ENCODE measurements around the gene ARMC10.
A peak's percentile ranks its signal among the peaks of the same experiment; 100 is the strongest.
"Not testable (repeated sequence)": the region's sequence is repeated elsewhere in the genome, so short reads cannot be mapped to it uniquely, and the experiment has no call there.

Gene ARMC10

DNA sequence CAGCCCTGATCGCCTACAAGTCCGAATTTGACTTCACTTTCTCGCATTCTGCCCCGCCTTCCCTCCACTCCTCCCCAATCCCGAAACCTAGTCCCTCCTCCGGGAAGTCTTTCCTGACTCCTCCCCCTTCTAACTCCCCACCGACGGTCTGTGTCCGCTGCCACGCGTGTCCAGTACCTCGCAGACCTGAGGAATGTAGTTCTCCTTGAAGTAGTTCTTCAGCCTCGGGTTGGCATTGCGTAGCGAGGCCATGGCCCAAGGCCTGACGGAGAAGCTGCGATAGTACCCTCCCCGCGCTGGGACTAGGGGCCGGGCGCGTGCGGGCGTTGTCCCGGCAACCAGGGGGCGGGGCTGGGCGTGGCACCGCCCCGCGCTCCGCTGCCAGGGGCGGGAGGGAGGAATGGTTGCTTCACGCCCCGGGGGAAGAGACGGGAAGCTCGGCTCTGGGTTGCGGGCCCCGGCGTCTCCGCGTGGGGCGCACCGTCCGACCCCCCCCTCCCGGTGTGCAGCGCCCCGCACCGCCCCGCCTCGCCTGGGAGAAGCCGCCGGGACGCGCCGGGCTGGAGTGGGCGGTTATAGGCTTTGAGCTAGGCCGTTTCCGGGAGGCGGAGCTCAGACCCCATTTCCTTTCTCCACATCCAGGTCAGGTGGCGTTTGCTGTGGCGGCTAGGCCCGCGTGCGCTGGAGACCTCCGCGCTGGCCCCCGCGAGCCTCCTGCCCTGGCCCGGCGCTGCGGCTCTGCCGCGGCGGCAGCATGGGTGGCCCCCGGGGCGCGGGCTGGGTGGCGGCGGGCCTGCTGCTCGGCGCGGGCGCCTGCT, at the start of gene ARMC10, which contains the start of gene FBXL13:
TSS of gene ARMC10 (plus strand) at position 622 of the 818 bp plus-strand sequence. CDS start at position 755, 133 bp downstream.
TSS of gene FBXL13 (minus strand) at position 278 of the 818 bp plus-strand sequence.
- Histone ChIP-seq H3K9ac (ENCODE audit: insufficient read length, low read depth) (peak within 1 kb of the TSS; percentile 83), H3K4me3 (ENCODE audit: insufficient read length, low read depth) (peak within 1 kb of the TSS; percentile 80), H3K4me1 (ENCODE audit: insufficient read depth, insufficient read length) (no peaks in the 10 kb centered on the region), H3K36me3 (ENCODE audit: insufficient read depth, insufficient read length, low read length) (no peaks in the 10 kb centered on the region), H3K27me3 (ENCODE audit: insufficient read depth, insufficient read length) (no peaks in the 10 kb centered on the region), H3K9me3 (ENCODE audit: insufficient read depth, low read length) (no peaks in the 10 kb centered on the region)
- no peak for TF ChIP-seq ZNF274 (IDR thresholded peaks at IDR 0.05; ENCODE audit: low read depth, low read length)
- TF ChIP-seq YY1 (IDR thresholded peaks at IDR 0.05; ENCODE audit: insufficient read depth, insufficient read length), result no peak
- no peak for TF ChIP-seq SUZ12 (IDR thresholded peaks at IDR 0.05; ENCODE audit: extremely low read depth, insufficient read depth, insufficient read length)
- DNase-seq (ENCODE audit: low read depth, low spot score), result peak; percentile 78

DNA sequence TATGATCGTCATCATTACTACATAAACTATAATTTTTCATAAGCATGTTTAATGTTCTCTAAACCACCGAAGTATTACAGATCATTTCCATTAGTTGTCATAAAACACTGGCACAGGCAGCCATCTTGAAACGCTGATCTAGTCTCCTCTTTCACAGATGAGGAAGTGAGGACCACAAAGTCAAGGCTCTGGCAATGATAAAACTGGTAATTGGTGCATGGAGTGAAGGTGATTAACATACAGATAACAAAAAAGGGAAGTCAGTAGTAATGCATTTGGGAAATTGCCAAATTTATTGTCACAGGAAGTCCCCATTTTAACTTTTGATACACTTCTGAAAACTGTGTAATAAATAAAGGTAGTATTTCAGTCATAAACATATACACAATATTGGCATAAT, 49.6 kb upstream of the ARMC10 start:
- DNase-seq (ENCODE audit: low read depth, low spot score), result no peak
- Histone ChIP-seq H3K4me1 (ENCODE audit: insufficient read depth, insufficient read length) (no peaks in the 10 kb centered on the region), H3K36me3 (ENCODE audit: insufficient read depth, insufficient read length, low read length) (no peaks in the 10 kb centered on the region), H3K27me3 (ENCODE audit: insufficient read depth, insufficient read length) (no peaks in the 10 kb centered on the region), H3K9me3 (ENCODE audit: insufficient read depth, low read length) (no peaks in the 10 kb centered on the region), H3K9ac (ENCODE audit: insufficient read length, low read depth) (no peak overlapping the region), H3K4me3 (ENCODE audit: insufficient read length, low read depth) (no peak overlapping the region)
- TF ChIP-seq SUZ12 (IDR thresholded peaks at IDR 0.05; ENCODE audit: extremely low read depth, insufficient read depth, insufficient read length), result no peak
- no peak for TF ChIP-seq YY1 (IDR thresholded peaks at IDR 0.05; ENCODE audit: insufficient read depth, insufficient read length)
- no peak for TF ChIP-seq ZNF274 (IDR thresholded peaks at IDR 0.05; ENCODE audit: low read depth, low read length)

- DNase-seq (ENCODE audit: low read depth, low spot score), result no peak
Observed at GRCh38 chr7:103031024-103031423, 43.9 kb upstream of the ARMC10 start.

DNA sequence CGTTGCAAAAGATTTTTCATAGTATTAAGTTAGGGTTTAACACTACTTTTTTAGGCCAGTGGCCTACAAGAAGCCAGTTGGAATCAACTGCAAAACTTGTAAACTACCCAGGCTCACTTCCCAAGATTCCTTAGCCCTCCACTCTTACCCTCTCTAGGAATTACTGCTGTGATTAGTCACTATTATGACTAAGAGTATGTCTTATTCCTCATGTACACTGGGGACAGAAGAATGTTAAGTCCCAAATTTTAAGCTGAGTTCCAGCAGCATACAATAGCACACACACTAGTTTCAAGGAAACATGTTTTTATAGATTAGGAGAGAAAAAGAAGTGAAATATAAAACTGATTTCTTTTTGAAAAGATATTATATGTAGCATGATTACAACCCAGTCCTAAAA, 43.2 kb upstream of the ARMC10 start:
- no peak overlapping the region for H3K9ac ChIP-seq (ENCODE audit: insufficient read length, low read depth)
- no peak for DNase-seq (ENCODE audit: low read depth, low spot score)

More at GRCh38 chr7:103031024-103031423, 43.9 kb upstream of the ARMC10 start:
- Histone ChIP-seq H3K9me3 (ENCODE audit: insufficient read depth, low read length) (peaks cover 4% of the 10 kb centered on the region; the same call in 1 of the 2 replicates), H3K36me3 (ENCODE audit: insufficient read depth, insufficient read length, low read length) (no peaks in the 10 kb centered on the region), H3K4me3 (ENCODE audit: insufficient read length, low read depth) (no peak overlapping the region), H3K9ac (ENCODE audit: insufficient read length, low read depth) (no peak overlapping the region), H3K27me3 (ENCODE audit: insufficient read depth, insufficient read length) (no peaks in the 10 kb centered on the region), H3K4me1 (ENCODE audit: insufficient read depth, insufficient read length) (no peaks in the 10 kb centered on the region)
- TF ChIP-seq ZNF274 (IDR thresholded peaks at IDR 0.05; ENCODE audit: low read depth, low read length) (no peak), YY1 (IDR thresholded peaks at IDR 0.05; ENCODE audit: insufficient read depth, insufficient read length) (no peak), SUZ12 (IDR thresholded peaks at IDR 0.05; ENCODE audit: extremely low read depth, insufficient read depth, insufficient read length) (no peak)

GRCh38 chr7:103034318-103034717, 40.6 kb upstream of the ARMC10 start:
- not testable (repeated sequence) for H3K4me1 ChIP-seq (ENCODE audit: insufficient read depth, insufficient read length); H3K36me3 ChIP-seq (ENCODE audit: insufficient read depth, insufficient read length, low read length); H3K9me3 ChIP-seq (ENCODE audit: insufficient read depth, low read length); H3K9ac ChIP-seq (ENCODE audit: insufficient read length, low read depth); H3K27me3 ChIP-seq (ENCODE audit: insufficient read depth, insufficient read length); DNase-seq (ENCODE audit: low read depth, low spot score); H3K4me3 ChIP-seq (ENCODE audit: insufficient read length, low read depth)

More for the DNA sequence above, 43.2 kb upstream of the ARMC10 start:
- H3K9me3 ChIP-seq (ENCODE audit: insufficient read depth, low read length), result peaks cover 4% of the 10 kb centered on the region; the same call in 1 of the 2 replicates
- no peaks in the 10 kb centered on the region for H3K36me3 ChIP-seq (ENCODE audit: insufficient read depth, insufficient read length, low read length)
- TF ChIP-seq SUZ12 (IDR thresholded peaks at IDR 0.05; ENCODE audit: extremely low read depth, insufficient read depth, insufficient read length) (no peak), YY1 (IDR thresholded peaks at IDR 0.05; ENCODE audit: insufficient read depth, insufficient read length) (no peak), ZNF274 (IDR thresholded peaks at IDR 0.05; ENCODE audit: low read depth, low read length) (no peak)
- no peaks in the 10 kb centered on the region for H3K4me1 ChIP-seq (ENCODE audit: insufficient read depth, insufficient read length)
- H3K4me3 ChIP-seq (ENCODE audit: insufficient read length, low read depth), result no peak overlapping the region
- no peaks in the 10 kb centered on the region for H3K27me3 ChIP-seq (ENCODE audit: insufficient read depth, insufficient read length)

DNA sequence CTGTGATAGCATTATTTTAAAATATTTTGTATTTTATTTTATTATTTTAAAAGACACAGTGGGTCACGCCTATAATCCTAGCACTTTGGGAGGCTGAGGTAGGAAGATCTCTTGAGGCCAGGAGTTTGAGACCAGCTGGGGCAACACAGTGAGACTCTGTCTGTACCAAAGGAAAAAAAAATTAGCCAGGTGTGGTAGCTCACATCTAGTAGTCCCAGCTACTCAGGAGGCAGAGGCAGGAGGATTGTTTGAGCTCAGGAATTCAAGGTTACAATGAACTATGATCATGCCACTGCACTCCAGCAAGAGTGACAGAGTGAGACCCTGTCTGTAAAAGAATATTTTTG, 37.5 kb upstream of the ARMC10 start:
- no peak for DNase-seq (ENCODE audit: low read depth, low spot score)
- Histone ChIP-seq H3K27me3 (ENCODE audit: insufficient read depth, insufficient read length) (no peaks in the 10 kb centered on the region), H3K9me3 (ENCODE audit: insufficient read depth, low read length) (peaks cover 4% of the 10 kb centered on the region; the same call in 1 of the 2 replicates), H3K4me1 (ENCODE audit: insufficient read depth, insufficient read length) (no peaks in the 10 kb centered on the region), H3K9ac (ENCODE audit: insufficient read length, low read depth) (no peak overlapping the region), H3K4me3 (ENCODE audit: insufficient read length, low read depth) (no peak overlapping the region), H3K36me3 (ENCODE audit: insufficient read depth, insufficient read length, low read length) (no peaks in the 10 kb centered on the region)
- TF ChIP-seq ZNF274 (IDR thresholded peaks at IDR 0.05; ENCODE audit: low read depth, low read length) (no peak), YY1 (IDR thresholded peaks at IDR 0.05; ENCODE audit: insufficient read depth, insufficient read length) (no peak)

DNA sequence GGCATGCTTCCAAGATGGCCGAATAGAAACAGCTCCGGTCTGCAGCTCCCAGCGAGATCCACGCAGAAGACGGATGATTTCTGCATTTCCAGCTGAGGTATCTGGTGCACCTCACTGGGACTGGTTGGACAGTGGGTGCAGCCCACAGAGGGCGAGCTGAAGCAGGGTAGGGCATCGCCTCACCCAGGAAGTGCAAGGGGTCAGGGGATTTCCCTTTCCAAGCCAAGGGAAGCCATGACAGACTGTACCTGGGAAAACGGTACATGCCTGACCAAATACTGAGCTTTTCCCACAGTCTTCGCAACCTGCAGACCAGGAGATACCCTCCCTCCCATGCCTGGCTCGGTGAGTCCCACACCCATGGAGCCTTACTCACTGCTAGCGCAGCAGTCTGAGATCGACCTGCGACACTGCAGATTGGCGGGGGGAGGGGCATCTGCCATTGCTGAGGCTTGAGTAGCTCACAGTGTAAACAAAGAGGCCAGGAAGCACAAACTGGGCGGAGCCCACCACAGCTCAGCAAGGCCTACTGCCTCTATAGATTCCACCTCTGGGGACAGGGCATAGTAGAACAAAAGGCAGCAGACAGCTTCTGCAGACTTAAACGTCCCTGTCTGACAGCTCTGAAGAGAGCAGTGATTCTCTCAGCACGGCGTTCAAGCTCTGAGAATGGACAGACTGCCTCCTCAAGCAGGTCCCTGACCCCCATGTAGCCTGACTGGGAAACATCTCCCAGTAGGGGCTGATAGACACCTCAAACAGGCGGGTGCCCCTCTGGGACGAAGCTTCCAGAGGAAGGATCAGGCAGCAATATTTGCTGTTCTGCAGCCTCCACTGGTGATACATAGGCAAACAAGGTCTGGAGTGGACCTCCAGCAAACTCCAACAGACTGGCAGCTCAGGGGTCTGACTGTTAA, 36.9 kb upstream of the ARMC10 start:
- H3K27me3 ChIP-seq (ENCODE audit: insufficient read depth, insufficient read length); H3K9ac ChIP-seq (ENCODE audit: insufficient read length, low read depth); H3K36me3 ChIP-seq (ENCODE audit: insufficient read depth, insufficient read length, low read length); H3K9me3 ChIP-seq (ENCODE audit: insufficient read depth, low read length); H3K4me1 ChIP-seq (ENCODE audit: insufficient read depth, insufficient read length): not testable (repeated sequence)
- peak overlapping the region; percentile 4 for H3K4me3 ChIP-seq (ENCODE audit: insufficient read length, low read depth)
- DNase-seq (ENCODE audit: low read depth, low spot score), result peak; percentile 68

GRCh38 chr7:103041815-103042214, 33.1 kb upstream of the ARMC10 start:
- not testable (repeated sequence) for DNase-seq (ENCODE audit: low read depth, low spot score); H3K27me3 ChIP-seq (ENCODE audit: insufficient read depth, insufficient read length)

More at GRCh38 chr7:103041815-103042214, 33.1 kb upstream of the ARMC10 start:
- H3K9ac ChIP-seq (ENCODE audit: insufficient read length, low read depth); H3K4me3 ChIP-seq (ENCODE audit: insufficient read length, low read depth); H3K9me3 ChIP-seq (ENCODE audit: insufficient read depth, low read length); H3K36me3 ChIP-seq (ENCODE audit: insufficient read depth, insufficient read length, low read length); H3K4me1 ChIP-seq (ENCODE audit: insufficient read depth, insufficient read length): not testable (repeated sequence)
